VCaP (cell line): ENCODE measurements around the gene RASSF4.

Experiments
- H3K27ac ChIP-seq: fragments of 450-650 bp; 2 replicates; pipeline ENCODE4 v1.5.1; 2017
- TF ChIP-seq, protein P1 (sequence below): fragments of 450-650 bp; conservative IDR thresholded peaks from 2 replicates; pipeline ENCODE4 v1.5.1; 2017; ENCODE audit warnings: mild to moderate bottlenecking, moderate library complexity

RASSF4 gene

DNA sequence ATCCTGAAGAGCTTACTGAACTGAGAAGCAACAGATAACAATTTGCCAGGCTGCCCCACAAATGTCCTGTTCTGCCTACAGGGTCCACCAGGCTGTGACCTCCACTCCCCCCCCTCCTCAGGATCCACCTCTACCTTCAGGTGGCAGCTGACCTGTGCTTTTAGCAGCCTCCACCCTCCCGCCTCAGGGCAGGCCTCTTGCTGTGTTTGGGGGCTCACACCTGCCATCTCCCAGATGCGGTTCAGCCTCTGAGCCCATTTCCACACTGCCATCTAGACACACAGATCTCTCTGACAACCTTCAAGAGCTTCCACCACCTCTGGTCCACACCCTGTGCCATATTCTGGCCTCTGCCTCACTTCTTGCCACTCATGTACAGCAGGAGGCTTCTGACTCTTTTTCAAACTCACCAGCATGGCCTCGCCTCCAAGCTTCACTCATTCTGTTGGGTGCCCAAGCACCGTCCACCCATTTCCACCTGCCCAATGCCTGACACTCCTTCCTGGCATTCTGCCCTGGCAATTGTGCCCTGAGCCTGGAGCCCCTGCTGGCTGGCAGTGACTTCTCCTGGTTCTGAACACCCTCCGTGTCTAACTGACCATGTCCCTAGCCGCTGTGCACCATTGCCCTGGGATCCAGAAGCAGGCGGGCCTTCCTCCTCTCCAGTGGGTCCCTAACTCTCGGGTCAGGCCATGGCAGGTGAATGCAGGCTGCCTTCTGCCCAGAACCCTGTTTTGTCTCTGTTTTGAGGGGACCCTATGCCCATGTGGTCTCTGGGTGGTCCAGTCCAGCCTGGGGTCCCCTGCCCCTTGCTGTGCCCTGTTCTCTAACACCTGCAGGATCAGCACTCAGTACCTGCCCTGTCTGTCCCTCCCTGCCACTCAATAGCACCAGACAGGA, 30.0 kb upstream of the RASSF4 start:
- H3K27ac ChIP-seq = no peak overlapping the region
- TF ChIP-seq, protein P1, sequence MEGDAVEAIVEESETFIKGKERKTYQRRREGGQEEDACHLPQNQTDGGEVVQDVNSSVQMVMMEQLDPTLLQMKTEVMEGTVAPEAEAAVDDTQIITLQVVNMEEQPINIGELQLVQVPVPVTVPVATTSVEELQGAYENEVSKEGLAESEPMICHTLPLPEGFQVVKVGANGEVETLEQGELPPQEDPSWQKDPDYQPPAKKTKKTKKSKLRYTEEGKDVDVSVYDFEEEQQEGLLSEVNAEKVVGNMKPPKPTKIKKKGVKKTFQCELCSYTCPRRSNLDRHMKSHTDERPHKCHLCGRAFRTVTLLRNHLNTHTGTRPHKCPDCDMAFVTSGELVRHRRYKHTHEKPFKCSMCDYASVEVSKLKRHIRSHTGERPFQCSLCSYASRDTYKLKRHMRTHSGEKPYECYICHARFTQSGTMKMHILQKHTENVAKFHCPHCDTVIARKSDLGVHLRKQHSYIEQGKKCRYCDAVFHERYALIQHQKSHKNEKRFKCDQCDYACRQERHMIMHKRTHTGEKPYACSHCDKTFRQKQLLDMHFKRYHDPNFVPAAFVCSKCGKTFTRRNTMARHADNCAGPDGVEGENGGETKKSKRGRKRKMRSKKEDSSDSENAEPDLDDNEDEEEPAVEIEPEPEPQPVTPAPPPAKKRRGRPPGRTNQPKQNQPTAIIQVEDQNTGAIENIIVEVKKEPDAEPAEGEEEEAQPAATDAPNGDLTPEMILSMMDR = no peak

- H3K27ac ChIP-seq = no peak overlapping the region
- TF ChIP-seq, protein P1 = no peak
Measured at GRCh38 chr10:44930904-44931620, 28.5 kb upstream of the RASSF4 start.

DNA sequence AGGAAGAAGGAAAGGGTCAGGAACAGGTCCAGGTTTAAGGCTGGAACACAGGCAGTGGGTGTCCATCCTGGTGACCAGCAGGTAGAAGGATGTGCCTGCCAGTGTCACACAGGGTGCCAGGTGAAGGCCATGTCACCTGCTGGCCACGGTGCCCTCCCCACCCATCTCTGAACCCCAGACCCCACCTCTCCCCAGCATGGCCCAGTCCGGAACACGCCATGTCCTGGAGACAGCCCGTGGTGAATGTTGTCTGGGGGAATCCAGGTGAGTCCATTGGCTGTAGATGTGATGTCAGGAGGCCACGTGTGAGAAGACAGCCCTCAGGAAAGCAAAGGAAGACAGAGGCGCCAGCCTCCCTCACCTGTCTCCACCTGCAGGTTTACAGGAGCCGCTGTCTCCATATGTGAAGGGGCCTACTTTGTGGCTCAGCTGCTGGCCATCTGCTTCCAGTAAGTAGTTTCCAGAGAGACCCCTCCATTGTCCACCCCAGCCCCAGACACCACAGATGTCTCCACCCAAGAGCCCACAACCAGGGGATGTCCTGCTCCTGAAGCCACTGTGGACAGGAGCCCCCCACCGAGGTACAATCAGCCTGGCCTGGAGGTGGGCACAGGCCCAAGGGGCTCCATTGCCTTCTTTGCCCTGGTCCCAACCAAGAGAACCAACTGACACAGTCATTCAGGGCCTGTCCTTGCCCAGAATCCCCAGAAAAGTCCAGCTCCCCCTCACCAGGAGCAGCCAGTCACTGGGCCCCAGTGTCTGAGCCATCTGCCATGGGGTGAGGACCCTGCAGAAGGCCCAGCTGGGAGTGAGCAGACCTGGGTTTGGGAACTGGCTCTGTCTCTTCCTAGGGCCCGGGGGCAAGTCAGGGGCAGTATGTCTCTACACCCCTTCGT, 27.7 kb upstream of the RASSF4 start:
- TF ChIP-seq, protein P1 = no peak
- H3K27ac ChIP-seq = no peak overlapping the region

- no peak overlapping the region for H3K27ac ChIP-seq
- TF ChIP-seq, protein P1 = peak; percentile 97
Measured at GRCh38 chr10:44932517-44933450, 26.8 kb upstream of the RASSF4 start.

GRCh38 chr10:44933451-44934321, 25.9 kb upstream of the RASSF4 start:
- H3K27ac ChIP-seq = no peak overlapping the region
- TF ChIP-seq, protein P1 = no peak
